HepG2 (cell line): Measurements from ENCODE around the gene PPP1R18. TPM values are rescaled to one million over a fixed set of nuclear protein-coding genes. Genes with fewer than 3 reads are reported as not detected.

Source experiments
- FIP1L1 ChIP-seq: fragments of 200-400 bp; formaldehyde crosslinking; IDR thresholded peaks from 2 replicates; pipeline ENCODE4 v1.6.1; 2018; ENCODE audit warnings: low read depth, mild to moderate bottlenecking, low read length, moderate library complexity, borderline replicate concordance; ENCODE audit not compliant: insufficient read depth
- FOXA1 ChIP-seq, 2 experiments: fragments of 450-650 bp in 1 of 2; sonication (generic) in 1 of 2; formaldehyde crosslinking in 1 of 2; IDR thresholded peaks; 2 replicates each; pipeline versions ENCODE4 v1.4.0 to v1.6.1; 2016 to 2020; ENCODE audit warnings: missing genetic modification reagents in 1 of 2
- HNF4G ChIP-seq, 2 experiments: sonication (generic) in 1 of 2; formaldehyde crosslinking in 1 of 2; IDR thresholded peaks; 2 replicates each; pipeline versions ENCODE4 v1.4.0 to v1.6.1; 2011 to 2020; ENCODE audit warnings: borderline replicate concordance in 2 of 2, low read depth in 2 of 2, mild to moderate bottlenecking in 2 of 2, low read length in 1 of 2, missing genetic modification reagents in 1 of 2, moderate library complexity in 1 of 2
- HOXA5 ChIP-seq: sonication (generic); formaldehyde crosslinking; IDR thresholded peaks from 2 replicates; pipeline ENCODE4 v1.4.0; 2020; ENCODE audit warnings: missing genetic modification reagents
- JDP2 ChIP-seq: sonication (generic); formaldehyde crosslinking; IDR thresholded peaks from 2 replicates; pipeline ENCODE4 v1.8.1; 2022; ENCODE audit warnings: missing genetic modification reagents, borderline replicate concordance
- MZF1 ChIP-seq: sonication (generic); formaldehyde crosslinking; IDR thresholded peaks from 2 replicates; pipeline ENCODE4 v1.8.1; 2023; ENCODE audit warnings: mild to moderate bottlenecking, missing genetic modification reagents, borderline replicate concordance
- RAD21 ChIP-seq: fragments of 450-650 bp; formaldehyde crosslinking; IDR thresholded peaks from 2 replicates; pipeline ENCODE4 v1.5.0; 2020; ENCODE audit warnings: mild to moderate bottlenecking
- RBFOX2 ChIP-seq: fragments of 200-400 bp; formaldehyde crosslinking; IDR thresholded peaks from 2 replicates; pipeline ENCODE4 v1.6.1; 2017; ENCODE audit warnings: low read depth, mild to moderate bottlenecking, low read length
- RBM39 ChIP-seq: fragments of 200-400 bp; formaldehyde crosslinking; IDR thresholded peaks from one replicate; pipeline ENCODE4 v1.6.1; 2018; ENCODE audit warnings: antibody characterized with exemption, mild to moderate bottlenecking, low read depth, low read length; ENCODE audit not compliant: poor library complexity, severe bottlenecking
- SETDB1 ChIP-seq: sonication (generic); formaldehyde crosslinking; IDR thresholded peaks from 2 replicates; pipeline ENCODE4 v1.5.1; 2020; ENCODE audit warnings: missing genetic modification reagents, mild to moderate bottlenecking, borderline replicate concordance
- SP140L ChIP-seq: sonication (generic); formaldehyde crosslinking; IDR thresholded peaks from 2 replicates; pipeline ENCODE4 v1.4.0; 2020; ENCODE audit warnings: missing genetic modification reagents, borderline replicate concordance
- STAG1 ChIP-seq: sonication (generic); formaldehyde crosslinking; IDR thresholded peaks from 2 replicates; pipeline ENCODE4 v1.4.0; 2020; ENCODE audit warnings: missing genetic modification reagents
- XRCC5 ChIP-seq: fragments of 200-400 bp; formaldehyde crosslinking; optimal IDR thresholded peaks from 2 replicates; pipeline ENCODE3; 2017; ENCODE audit warnings: mild to moderate bottlenecking, low read length
- ZNF562 ChIP-seq: sonication (generic); formaldehyde crosslinking; IDR thresholded peaks from 2 replicates; pipeline ENCODE4 v1.8.0; 2022; ENCODE audit warnings: missing genetic modification reagents, borderline replicate concordance
- ZNF614 ChIP-seq: IDR thresholded peaks from 2 replicates; pipeline ENCODE4 v1.6.1; 2018; ENCODE audit warnings: missing biosample characterization, missing genetic modification reagents, inconsistent platforms, borderline replicate concordance
- ZNF629 ChIP-seq: sonication (generic); formaldehyde crosslinking; conservative IDR thresholded peaks from 2 replicates; pipeline ENCODE4 v1.5.0; 2020; ENCODE audit warnings: missing genetic modification reagents
- ZNF775 ChIP-seq: sonication (generic); formaldehyde crosslinking; IDR thresholded peaks from 2 replicates; pipeline ENCODE4 v1.4.0; 2020; ENCODE audit warnings: missing genetic modification reagents, mild to moderate bottlenecking, moderate library complexity, borderline replicate concordance
- polyA plus RNA-seq, 8 experiments: library from polyadenylated mRNA; depleted of rRNA in 3 of 8; stranded (reverse) in 7 of 8; unstranded in 1 of 8; fragments of >200 nt; fragmentation: Illumina TruSeq in 4 of 8; extraction: Trizol in 4 of 8; gene quantifications; 2 replicates each; pipeline versions ENCODE4 v1.2.1 to v1.2.3, GENCODE V29; 2011 to 2016; ENCODE audit warnings: low read depth in 4 of 8, missing spikeins in 1 of 8, mixed read lengths in 1 of 8; ENCODE audit not compliant: insufficient read depth in 1 of 8
- total RNA-seq, 5 experiments: library from RNA; depleted of rRNA; stranded (reverse); fragments of >200 nt; fragmentation: Illumina TruSeq; extraction: Trizol; gene quantifications; 2 replicates each; pipeline ENCODE4 v1.2.3, GENCODE V29; 2016; ENCODE audit warnings: low read depth in 1 of 5
- TF ChIP-seq, protein P1 (sequence below), 2 experiments: sonication (generic) in 1 of 2; formaldehyde crosslinking in 1 of 2; IDR thresholded peaks; 2 replicates each; pipeline versions ENCODE4 v1.6.1 to v1.9.0; 2014 to 2022; ENCODE audit warnings: antibody characterized with exemption in 1 of 2, borderline replicate concordance in 1 of 2, inconsistent platforms in 1 of 2, low read depth in 1 of 2, missing genetic modification reagents in 1 of 2
- TF ChIP-seq, protein P2 (sequence below): sonication (generic); formaldehyde crosslinking; IDR thresholded peaks from 2 replicates; pipeline ENCODE4 v1.5.0; 2020; ENCODE audit warnings: missing genetic modification reagents
- TF ChIP-seq, protein P3 (sequence below): sonication (generic); formaldehyde crosslinking; IDR thresholded peaks from 2 replicates; pipeline ENCODE4 v1.4.0; 2020; ENCODE audit warnings: mild to moderate bottlenecking, missing genetic modification reagents

PPP1R18 gene
- total and polyA plus RNA-seq, 2 of the 13 experiments (the other 11 are each of a cell fraction or from before 2014, with no cell fraction given): 4.9 to 9.2 TPM

DNA sequence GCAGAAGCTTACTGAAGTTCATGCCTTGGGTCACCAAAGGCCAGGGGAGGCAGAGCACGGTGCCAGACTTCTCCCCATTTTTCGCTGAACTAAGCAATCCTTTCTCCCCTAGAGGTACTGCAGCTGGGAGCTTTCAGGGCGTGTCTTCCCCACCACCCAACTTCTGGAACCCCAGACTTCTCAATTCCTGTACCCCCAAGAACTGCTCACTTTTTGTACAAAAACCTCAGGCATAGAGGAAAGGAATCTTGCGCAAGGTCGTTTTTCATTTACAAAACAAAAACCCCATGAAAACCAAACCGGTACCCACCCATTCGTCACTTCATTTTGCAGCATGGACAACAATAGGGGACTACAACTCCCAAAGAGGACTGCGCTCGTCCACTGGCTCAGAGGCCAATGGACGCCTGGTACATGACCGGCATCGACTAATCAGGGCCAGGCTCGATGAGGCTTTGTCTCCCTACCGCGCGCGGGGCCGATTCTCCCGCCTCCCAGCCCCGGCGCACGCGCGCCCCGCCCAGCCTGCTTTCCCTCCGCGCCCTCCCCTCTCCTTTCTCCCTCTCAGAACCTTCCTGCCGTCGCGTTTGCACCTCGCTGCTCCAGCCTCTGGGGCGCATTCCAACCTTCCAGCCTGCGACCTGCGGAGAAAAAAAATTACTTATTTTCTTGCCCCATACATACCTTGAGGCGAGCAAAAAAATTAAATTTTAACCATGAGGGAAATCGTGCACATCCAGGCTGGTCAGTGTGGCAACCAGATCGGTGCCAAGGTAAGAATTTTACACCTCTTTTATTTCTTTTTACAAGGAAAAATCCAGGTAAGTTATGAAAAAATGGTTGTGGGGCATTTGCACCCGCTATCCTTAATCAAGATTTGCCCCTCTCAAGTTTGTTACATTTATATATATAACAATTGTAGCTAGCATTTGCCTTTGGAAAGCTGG, 33.6 kb upstream of the PPP1R18 start, which contains the start of gene TUBB (continued):
- peak; percentile 86 for TF ChIP-seq RBFOX2
- peak; percentile 93; the same call in 1 of the 2 replicates for TF ChIP-seq FIP1L1
- TF ChIP-seq HNF4G (IDR thresholded peaks at IDR 0.05; ENCODE audit: borderline replicate concordance, low read depth, low read length): peak; percentile 39; the same call in 1 of the 2 replicates
- no peak for TF ChIP-seq HNF4G (CRISPR knock-in tag; IDR thresholded peaks at IDR 0.05; ENCODE audit: borderline replicate concordance, low read depth)
- TF ChIP-seq RBM39: no peak
- TF ChIP-seq HOXA5 (CRISPR knock-in tag): no peak; the same call in 1 of the 2 replicates
- no peak for TF ChIP-seq ZNF562 (CRISPR knock-in tag)
- no peak; the same call in 1 of the 2 replicates for TF ChIP-seq RAD21 (CRISPR knock-in tag)
- TF ChIP-seq ZNF629 (CRISPR knock-in tag): 0 out of 2 replicates have a peak, but pooled peaks have one; percentile 3
- 0 out of 2 replicates have a peak, but pooled peaks have one; percentile 58 for TF ChIP-seq MZF1 (CRISPR knock-in tag)
- no peak for TF ChIP-seq SETDB1 (CRISPR knock-in tag)
- TF ChIP-seq STAG1 (CRISPR knock-in tag): no peak
- peak; percentile 73 for TF ChIP-seq XRCC5
- no peak; the same call in 1 of the 2 replicates for TF ChIP-seq ZNF614 (CRISPR knock-in tag)
- TF ChIP-seq, protein P1, sequence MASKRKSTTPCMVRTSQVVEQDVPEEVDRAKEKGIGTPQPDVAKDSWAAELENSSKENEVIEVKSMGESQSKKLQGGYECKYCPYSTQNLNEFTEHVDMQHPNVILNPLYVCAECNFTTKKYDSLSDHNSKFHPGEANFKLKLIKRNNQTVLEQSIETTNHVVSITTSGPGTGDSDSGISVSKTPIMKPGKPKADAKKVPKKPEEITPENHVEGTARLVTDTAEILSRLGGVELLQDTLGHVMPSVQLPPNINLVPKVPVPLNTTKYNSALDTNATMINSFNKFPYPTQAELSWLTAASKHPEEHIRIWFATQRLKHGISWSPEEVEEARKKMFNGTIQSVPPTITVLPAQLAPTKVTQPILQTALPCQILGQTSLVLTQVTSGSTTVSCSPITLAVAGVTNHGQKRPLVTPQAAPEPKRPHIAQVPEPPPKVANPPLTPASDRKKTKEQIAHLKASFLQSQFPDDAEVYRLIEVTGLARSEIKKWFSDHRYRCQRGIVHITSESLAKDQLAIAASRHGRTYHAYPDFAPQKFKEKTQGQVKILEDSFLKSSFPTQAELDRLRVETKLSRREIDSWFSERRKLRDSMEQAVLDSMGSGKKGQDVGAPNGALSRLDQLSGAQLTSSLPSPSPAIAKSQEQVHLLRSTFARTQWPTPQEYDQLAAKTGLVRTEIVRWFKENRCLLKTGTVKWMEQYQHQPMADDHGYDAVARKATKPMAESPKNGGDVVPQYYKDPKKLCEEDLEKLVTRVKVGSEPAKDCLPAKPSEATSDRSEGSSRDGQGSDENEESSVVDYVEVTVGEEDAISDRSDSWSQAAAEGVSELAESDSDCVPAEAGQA (IDR thresholded peaks at IDR 0.05; ENCODE audit: low read depth): peak; percentile 21; the same call in 1 of the 2 replicates
- TF ChIP-seq, protein P1 (CRISPR knock-in tag; IDR thresholded peaks at IDR 0.05; ENCODE audit: borderline replicate concordance): no peak
- no peak for TF ChIP-seq SP140L
- TF ChIP-seq, protein P2, sequence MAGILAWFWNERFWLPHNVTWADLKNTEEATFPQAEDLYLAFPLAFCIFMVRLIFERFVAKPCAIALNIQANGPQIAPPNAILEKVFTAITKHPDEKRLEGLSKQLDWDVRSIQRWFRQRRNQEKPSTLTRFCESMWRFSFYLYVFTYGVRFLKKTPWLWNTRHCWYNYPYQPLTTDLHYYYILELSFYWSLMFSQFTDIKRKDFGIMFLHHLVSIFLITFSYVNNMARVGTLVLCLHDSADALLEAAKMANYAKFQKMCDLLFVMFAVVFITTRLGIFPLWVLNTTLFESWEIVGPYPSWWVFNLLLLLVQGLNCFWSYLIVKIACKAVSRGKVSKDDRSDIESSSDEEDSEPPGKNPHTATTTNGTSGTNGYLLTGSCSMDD (CRISPR knock-in tag): no peak
- TF ChIP-seq ZNF775 (CRISPR knock-in tag): no peak
- TF ChIP-seq FOXA1 (IDR thresholded peaks at IDR 0.05): no peak
- TF ChIP-seq FOXA1 (CRISPR knock-in tag; IDR thresholded peaks at IDR 0.05): no peak; the same call in 1 of the 2 replicates
- TF ChIP-seq JDP2 (CRISPR knock-in tag): no peak
- TF ChIP-seq, protein P3, sequence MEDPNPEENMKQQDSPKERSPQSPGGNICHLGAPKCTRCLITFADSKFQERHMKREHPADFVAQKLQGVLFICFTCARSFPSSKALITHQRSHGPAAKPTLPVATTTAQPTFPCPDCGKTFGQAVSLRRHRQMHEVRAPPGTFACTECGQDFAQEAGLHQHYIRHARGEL (CRISPR knock-in tag): no peak
